Measurements from ENCODE around the gene NRG3.

DNA sequence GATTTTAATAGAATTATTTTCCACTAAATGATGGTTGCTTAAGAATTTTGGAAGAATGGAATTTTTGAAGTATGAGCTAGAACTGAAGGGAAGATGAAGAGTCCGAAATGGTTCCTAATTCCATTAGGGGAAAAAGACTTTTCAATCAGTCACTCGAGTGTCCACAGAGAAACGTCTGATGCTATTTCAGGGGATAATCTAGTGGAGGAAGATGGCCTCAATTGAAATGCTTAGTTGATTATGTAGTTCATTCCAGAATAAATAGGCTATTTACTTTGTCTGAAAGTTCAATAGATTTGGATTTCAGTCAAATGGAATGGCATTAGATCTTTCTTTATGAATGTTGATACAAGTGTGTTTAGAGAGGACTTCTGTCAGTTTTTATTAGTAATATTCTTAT is 365.4 kb downstream of the NRG3 start:
- TF ChIP-seq, protein P1, sequence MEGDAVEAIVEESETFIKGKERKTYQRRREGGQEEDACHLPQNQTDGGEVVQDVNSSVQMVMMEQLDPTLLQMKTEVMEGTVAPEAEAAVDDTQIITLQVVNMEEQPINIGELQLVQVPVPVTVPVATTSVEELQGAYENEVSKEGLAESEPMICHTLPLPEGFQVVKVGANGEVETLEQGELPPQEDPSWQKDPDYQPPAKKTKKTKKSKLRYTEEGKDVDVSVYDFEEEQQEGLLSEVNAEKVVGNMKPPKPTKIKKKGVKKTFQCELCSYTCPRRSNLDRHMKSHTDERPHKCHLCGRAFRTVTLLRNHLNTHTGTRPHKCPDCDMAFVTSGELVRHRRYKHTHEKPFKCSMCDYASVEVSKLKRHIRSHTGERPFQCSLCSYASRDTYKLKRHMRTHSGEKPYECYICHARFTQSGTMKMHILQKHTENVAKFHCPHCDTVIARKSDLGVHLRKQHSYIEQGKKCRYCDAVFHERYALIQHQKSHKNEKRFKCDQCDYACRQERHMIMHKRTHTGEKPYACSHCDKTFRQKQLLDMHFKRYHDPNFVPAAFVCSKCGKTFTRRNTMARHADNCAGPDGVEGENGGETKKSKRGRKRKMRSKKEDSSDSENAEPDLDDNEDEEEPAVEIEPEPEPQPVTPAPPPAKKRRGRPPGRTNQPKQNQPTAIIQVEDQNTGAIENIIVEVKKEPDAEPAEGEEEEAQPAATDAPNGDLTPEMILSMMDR (tag by site-specific recombination; IDR thresholded peaks at IDR 0.05) = no peak
- no peak for TF ChIP-seq ZNF791 (tag by site-specific recombination; IDR thresholded peaks at IDR 0.05)
- TF ChIP-seq ZNF701 (tag by site-specific recombination; IDR thresholded peaks at IDR 0.05) = no peak
- no peak for TF ChIP-seq ZNF843 (tag by site-specific recombination; IDR thresholded peaks at IDR 0.05)
- TF ChIP-seq, protein P2, sequence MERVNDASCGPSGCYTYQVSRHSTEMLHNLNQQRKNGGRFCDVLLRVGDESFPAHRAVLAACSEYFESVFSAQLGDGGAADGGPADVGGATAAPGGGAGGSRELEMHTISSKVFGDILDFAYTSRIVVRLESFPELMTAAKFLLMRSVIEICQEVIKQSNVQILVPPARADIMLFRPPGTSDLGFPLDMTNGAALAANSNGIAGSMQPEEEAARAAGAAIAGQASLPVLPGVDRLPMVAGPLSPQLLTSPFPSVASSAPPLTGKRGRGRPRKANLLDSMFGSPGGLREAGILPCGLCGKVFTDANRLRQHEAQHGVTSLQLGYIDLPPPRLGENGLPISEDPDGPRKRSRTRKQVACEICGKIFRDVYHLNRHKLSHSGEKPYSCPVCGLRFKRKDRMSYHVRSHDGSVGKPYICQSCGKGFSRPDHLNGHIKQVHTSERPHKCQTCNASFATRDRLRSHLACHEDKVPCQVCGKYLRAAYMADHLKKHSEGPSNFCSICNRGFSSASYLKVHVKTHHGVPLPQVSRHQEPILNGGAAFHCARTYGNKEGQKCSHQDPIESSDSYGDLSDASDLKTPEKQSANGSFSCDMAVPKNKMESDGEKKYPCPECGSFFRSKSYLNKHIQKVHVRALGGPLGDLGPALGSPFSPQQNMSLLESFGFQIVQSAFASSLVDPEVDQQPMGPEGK (tag by site-specific recombination; IDR thresholded peaks at IDR 0.05) = no peak
- no peak for TF ChIP-seq ZNF792 (tag by site-specific recombination; IDR thresholded peaks at IDR 0.05)
- TF ChIP-seq, protein P3, sequence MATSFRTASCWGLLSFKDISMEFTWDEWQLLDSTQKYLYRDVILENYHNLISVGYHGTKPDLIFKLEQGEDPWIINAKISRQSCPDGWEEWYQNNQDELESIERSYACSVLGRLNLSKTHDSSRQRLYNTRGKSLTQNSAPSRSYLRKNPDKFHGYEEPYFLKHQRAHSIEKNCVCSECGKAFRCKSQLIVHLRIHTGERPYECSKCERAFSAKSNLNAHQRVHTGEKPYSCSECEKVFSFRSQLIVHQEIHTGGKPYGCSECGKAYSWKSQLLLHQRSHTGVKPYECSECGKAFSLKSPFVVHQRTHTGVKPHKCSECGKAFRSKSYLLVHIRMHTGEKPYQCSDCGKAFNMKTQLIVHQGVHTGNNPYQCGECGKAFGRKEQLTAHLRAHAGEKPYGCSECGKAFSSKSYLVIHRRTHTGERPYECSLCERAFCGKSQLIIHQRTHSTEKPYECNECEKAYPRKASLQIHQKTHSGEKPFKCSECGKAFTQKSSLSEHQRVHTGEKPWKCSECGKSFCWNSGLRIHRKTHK (tag by site-specific recombination; IDR thresholded peaks at IDR 0.05) = no peak
- no peak for TF ChIP-seq ZNF292 (tag by site-specific recombination; IDR thresholded peaks at IDR 0.05; ENCODE audit: borderline replicate concordance, low read depth)
- no peak for TF ChIP-seq ZNF670 (tag by site-specific recombination; IDR thresholded peaks at IDR 0.05; ENCODE audit: low read depth)
- no peak for TF ChIP-seq ZNF140 (tag by site-specific recombination; IDR thresholded peaks at IDR 0.05)
- TF ChIP-seq, protein P4, sequence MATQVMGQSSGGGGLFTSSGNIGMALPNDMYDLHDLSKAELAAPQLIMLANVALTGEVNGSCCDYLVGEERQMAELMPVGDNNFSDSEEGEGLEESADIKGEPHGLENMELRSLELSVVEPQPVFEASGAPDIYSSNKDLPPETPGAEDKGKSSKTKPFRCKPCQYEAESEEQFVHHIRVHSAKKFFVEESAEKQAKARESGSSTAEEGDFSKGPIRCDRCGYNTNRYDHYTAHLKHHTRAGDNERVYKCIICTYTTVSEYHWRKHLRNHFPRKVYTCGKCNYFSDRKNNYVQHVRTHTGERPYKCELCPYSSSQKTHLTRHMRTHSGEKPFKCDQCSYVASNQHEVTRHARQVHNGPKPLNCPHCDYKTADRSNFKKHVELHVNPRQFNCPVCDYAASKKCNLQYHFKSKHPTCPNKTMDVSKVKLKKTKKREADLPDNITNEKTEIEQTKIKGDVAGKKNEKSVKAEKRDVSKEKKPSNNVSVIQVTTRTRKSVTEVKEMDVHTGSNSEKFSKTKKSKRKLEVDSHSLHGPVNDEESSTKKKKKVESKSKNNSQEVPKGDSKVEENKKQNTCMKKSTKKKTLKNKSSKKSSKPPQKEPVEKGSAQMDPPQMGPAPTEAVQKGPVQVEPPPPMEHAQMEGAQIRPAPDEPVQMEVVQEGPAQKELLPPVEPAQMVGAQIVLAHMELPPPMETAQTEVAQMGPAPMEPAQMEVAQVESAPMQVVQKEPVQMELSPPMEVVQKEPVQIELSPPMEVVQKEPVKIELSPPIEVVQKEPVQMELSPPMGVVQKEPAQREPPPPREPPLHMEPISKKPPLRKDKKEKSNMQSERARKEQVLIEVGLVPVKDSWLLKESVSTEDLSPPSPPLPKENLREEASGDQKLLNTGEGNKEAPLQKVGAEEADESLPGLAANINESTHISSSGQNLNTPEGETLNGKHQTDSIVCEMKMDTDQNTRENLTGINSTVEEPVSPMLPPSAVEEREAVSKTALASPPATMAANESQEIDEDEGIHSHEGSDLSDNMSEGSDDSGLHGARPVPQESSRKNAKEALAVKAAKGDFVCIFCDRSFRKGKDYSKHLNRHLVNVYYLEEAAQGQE (tag by site-specific recombination; IDR thresholded peaks at IDR 0.05) = no peak
- TF ChIP-seq ZNF501 (tag by site-specific recombination; IDR thresholded peaks at IDR 0.05) = no peak
- no peak for TF ChIP-seq RBAK (tag by site-specific recombination; IDR thresholded peaks at IDR 0.05)

All from HEK293 (cell line).